RPMI8226 (cell line): ENCODE data around the gene EXOC6B.

ENCODE experiments used
- DNase-seq: peaks from one replicate; pipeline ENCODE4 v3.0.0-alpha.2; 2015

Gene EXOC6B

DNA sequence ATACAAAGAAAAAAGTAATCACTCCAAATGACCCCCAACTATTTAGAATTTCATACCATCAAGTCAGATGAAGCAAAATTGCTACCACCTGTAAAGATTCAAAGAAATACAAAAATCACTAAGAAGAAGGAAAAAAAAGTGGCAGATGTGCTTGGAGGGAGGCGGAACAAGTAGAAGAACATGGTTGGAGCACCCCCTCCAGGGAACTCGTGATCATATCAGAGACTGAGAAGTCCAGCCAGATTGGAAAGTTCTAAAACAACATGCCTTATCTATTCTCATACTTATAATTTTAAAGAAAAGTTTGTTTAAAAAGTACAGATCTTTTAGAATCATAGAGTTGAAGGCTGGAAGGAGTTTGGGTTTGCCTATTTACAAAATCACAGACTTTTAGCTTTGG lies 564.8 kb downstream of the EXOC6B start:
- no peak for DNase-seq

DNA sequence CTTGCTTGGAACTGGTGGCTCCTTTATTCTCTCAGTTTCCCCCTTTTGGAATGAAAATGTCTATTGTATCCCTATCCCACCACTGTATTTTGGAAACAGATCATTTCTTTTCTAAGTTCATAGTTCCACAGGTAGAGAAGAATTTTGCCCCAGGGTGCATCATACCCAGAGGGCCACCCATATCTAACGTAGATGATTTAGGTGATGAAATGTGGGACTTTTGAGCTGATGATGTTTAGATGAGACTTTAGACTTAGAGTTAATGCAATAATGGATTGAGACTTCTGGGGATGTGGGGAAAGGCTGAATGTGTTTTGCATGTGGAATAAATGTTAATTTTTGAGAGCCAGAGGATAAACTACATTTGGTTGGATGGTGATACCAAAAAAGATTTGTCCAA lies 570.3 kb downstream of the EXOC6B start:
- no peak for DNase-seq

DNA sequence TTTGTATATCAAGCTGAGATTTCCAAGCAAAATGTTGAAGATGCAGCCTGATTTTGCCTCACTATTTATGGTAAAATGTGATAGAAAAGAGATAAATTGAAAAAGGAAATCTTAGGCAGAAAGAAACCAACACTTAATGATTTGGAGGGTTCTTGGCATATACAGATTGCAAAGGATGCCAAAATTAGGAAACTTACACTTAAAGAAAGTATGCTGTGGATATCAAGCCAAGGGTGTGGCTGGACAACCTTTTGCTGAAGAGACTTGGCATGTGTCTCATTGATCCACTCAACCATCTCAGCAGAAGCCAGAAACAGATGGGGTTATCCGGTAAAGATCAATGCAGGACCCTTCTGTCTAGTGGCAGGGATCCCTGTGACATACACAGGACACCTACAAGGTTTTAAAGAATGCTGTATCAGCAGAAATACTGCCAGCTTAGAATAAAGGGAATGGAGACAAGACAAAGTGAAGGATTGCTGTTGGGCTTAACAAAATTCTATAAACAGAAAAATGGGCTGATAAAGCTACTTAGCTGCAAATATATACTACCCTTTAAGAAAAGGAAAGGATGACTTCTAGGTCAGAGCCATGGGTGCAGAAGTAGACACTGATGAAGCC lies 570.9 kb downstream of the EXOC6B start:
- no peak for DNase-seq

DNA sequence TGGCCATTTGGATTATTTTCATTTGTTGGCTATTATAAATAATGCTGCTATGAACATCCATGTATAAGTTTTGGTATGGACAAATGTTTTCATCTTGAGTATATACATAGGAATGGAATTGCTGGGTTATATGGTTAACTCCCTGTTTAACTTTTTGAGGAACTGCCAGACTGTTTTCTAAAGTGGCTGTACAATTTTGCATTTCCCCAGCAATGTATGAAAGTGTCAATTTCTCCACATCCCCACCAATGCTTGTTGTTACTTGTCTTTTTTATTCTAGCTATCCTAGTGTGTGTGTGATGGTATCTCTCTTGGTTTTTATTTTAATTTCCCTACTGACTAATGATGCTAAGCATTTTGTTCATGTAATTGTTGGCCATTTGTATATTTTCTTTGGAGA lies 587.5 kb downstream of the EXOC6B start:
- DNase-seq, result no peak

DNA sequence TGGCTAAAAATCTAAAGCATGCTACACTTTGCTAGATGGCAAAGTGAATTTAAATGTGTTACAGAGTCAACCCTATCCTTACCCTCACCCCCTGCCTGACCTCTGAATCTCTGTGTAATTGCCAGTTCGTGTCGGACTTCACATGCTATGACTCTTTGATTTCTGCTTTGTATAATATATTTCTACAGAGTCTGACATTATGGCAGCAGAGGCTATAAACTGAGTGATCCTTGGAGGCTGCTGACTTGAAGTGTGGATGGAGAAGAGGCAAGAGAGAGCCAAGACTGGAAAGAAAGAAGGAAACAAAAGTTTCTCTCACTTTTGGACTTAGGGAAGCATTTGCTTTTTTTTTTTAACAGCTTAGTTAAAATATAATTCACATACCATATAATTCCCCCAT lies 588.3 kb downstream of the EXOC6B start:
- DNase-seq, result no peak

DNA sequence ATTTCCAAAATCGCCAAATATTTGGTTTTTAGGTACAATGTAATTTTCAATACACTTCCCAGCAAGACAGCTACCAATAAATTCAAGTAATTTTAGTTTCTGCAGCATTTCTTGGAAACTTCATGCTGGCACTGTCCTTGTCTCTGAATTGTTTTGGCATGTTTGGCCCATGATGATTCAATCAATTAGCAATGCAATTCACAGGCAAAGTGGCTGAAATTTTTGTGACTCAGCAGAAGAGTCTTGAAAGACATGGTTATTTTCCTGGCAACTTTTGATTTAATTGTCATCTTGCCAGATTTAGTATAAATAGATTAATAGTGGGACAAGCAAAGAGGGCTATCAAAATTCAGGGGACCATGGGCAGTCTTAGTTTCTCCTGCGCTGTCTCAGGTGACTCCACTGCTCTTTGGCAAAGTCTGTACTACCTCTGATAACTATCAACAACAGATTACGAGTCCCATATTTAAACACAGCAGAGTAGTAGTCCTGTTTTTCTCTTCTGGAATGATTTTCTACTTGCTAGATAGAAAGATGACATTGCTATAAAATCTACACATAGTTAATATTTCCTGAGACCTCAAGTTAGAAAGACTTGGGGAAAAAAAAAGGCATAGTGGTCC lies 589.3 kb downstream of the EXOC6B start:
- no peak for DNase-seq

DNA sequence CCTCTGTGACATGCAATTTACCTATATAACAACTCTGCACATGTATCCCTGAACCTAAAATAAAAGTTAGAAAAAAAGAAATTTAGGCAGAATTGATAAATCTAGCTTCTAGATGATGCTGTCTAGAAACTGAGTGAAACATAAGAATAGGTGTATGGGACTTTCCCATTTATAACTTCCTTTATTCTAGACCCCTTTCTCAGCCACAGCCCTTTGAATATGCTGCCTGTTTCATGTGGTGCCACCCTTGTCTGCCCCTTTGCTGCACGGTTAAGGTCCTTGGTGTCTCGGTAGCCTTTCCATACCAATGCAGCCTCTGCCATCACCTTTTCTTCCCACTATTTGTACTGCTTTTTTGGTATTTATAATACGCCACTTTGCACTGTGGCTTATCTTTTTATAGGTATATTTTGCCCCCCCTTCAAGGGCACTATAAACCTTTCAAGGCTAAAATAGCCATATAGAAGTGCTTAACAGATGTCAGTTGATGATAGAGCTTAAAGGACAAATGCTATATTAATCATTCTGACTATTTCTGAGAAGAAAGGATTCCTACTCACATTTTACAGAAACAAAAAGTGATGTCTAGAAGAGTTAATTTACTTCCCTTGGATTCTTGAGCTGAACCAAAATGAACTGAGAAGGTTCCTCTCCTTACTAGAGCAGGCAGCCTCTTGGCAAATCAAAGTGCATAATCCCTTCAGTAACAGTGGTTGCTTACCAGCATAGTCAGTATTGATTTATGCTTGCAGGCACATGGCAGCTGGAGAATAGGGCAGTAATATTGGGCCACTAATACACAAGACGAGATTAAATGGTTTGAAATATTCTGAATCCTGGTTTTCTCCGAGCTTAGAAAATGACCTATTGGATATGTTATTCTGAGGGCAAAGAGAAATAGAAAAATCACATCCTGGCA lies 590.1 kb downstream of the EXOC6B start:
- DNase-seq, result no peak

DNA sequence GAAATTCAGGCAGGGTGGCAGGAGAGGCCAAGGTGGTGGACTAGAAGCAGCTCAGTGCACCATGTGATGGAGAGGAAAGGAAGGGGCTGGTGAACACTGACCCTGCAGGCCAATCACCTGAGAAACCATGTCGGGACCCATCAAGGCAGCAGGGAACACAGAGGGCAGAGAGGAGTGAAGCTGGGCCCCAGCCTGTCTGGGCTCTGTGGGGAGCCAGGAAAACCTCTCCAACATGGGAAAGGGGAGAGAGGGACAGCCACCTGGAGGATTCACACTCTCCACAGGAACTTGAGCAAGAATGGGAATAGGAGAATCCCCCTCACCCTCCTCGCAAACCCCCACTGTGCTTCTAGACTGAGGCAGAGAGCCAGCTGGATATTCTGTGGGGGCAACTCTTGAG lies 592.6 kb downstream of the EXOC6B start:
- no peak for DNase-seq

DNA sequence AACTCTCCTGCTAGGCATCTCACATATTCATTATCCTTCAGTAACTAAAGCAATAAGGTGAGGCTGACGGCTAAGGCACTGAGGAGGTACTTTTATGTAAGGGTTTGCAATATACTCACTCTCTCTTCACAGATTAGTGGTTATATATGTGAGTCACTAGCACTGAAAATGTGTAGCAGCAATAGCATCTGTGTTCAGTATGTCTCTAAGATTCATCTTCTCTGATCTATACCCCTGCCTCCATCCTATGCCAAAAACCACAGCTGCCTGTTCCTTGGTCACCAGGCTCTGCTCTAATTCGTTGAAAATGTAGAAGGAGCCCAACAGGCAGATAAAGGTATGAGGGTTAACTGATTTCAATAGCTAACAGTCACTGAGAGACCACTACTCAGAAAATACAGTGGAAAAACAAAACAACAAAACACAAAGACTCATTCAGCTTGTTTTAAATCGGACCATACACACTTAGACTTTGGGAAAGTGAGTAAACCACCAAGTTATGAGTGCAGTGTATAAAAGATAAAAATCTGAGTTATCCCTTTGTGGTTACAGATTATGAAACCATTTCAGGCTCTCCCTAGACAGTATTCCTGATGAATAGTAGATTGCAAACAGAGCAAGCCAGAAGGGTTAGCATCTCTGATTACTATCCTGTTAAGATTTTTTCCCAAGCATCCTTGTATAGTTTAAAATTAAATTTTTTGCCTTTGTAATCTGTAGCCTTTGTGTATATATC lies 602.8 kb downstream of the EXOC6B start:
- DNase-seq, result no peak

DNA sequence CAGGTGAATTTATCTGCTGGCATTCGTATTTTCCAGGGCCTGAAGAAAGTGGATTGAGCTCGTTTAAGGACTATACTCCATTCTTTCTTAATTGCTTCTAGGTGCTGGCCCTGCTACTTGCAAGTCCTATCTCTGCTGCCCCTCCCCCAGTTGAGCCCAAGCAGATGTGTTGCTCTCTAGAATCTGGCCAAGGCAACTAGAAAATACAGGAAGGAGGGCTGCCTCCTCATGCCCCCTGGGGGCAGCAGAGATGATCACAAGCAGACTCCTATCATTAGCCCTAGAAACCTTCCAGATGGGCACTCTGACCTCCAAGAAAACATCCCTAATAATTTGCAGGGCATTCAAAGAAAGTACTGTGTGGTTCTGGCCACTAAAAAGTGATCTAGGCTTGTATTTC lies 605.7 kb downstream of the EXOC6B start:
- peak; percentile 13 for DNase-seq

DNA sequence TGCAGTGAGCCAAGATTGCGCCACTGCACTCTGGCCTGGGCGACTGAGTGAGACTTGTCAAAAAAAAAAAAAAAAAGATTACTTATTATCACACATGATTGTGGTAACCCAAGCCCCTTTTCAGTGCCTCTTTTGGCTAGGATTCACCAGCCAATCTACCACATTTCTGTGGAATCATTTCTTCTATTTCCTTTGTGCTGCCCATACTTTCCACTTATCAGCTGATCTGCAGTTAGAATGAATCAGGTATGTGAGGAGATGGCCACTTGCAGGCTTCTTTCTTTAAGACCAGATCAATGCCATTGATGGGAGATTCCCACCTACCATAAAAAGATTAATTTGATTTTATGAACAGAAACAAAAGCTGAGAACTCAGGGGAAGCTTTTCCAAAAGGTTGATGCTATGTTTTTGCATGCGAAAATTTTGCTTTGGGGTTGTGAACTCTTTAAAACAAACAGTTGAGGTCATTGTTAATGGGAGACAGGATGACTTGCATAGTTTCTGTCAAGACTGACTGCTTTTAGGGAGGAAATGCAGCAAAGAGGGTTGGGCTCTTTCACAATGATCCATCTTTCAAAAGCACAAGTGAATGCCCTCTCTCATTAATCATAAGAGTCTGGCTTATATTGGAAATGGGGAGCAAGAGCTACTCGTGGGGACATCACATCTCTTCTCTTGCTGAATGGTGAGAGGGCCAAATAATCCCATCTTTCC lies 611.2 kb downstream of the EXOC6B start:
- no peak for DNase-seq

DNA sequence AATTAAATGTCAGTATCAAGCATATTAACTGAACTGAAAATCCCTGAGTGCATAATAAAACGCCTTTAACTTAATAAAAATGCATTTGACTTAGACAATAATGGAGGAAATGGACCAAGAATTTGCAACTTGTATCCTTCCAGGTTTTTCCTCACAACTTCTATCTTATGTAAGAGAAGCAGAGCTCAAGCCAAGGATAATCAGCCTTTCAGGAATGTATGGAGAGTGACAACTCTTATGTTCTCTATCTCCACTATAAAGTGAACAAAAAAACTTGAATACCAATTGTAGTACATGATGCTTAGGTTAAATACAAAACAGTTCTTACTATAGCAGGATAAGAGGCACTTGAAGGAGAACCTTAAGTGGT lies 613.4 kb downstream of the EXOC6B start:
- DNase-seq, result no peak

DNA sequence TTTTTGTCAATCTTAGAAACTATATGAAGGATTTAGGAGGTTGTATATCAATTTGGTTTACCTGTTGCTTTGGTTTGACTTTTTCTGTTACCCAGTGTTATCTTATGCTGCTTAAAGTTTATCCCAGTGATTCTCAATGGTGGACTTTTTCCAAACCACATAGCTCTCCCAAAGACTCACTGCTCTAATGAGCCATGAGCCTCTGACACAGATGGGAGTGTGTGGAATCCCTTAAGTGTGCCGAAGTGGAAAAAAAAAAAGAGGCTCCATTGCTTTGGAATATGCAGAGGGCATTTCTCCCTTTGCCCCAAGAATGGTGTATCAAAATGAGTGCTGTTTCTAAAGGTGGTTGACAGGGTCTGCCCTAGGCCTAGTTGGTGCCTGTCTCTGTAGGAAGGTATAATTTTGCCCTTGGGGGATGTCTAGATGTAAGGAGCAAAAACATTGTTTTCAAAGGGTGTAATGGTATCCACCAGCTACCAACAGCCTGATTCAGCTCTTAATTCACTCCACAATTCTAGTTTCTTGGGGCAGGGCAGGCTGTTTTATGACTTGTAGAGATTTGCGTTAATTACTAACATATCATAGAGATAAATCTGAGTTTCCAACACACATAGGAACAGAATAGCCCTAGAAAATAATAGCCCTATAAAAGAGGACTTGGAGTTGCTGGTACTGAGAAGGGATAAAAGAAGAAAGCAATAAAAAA lies 613.9 kb downstream of the EXOC6B start:
- no peak for DNase-seq

DNA sequence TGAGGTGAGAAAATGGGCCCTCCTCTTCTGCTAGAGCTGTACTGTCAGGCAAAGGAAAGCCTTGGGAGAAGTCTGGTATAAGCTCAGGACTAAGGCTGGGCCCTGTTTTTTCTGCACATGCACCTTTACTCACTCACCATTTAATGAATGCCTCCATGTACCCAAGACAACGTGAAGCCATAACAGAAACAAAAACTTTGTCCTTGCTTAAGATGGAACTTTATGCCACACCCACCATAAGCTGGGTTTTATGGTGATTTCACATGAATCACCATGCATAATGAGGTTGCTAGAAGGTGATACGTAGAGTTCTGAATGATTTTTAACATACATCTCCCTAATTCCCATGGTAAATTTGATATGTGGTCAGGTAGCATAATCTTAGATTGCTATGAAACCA lies 614.5 kb downstream of the EXOC6B start:
- DNase-seq, result no peak

DNA sequence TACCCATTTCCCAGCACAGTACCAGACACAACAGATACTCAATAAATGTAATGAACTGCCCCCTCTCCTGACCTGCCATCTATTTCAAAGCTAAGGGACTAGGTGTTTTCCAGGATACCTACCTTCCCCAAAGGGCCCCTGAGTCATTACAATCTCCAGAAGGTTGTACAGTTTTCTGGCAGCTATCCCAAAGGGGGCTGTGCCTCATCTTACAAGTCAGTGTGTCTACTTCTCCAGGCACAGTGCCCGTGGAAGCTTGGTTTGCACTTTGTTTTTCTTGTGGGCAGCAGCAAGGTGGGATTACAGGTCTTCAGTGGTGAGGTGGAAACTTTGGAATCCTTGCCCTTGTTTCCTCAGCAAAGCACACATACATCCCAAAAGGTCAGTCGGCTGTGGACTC lies 615.4 kb downstream of the EXOC6B start:
- no peak for DNase-seq

DNA sequence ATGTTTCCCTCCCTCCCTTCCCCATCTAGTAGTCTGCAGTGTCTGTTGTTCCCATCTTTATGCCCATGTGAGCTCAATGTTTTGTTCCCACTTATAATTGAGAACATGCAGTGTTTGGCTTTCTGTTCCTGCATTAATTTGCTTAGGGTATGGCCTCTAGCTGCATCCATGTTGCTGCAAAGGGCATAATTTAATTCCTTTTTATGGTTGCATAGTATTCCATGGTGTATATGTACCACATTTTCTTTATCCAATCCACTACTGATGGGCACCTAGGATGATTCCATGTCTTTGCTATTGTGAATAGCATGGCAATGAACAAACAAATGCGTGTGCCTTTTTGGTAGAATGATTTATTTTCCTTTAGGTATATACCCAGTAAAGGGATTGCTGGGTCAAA lies 617.6 kb downstream of the EXOC6B start:
- no peak for DNase-seq

DNA sequence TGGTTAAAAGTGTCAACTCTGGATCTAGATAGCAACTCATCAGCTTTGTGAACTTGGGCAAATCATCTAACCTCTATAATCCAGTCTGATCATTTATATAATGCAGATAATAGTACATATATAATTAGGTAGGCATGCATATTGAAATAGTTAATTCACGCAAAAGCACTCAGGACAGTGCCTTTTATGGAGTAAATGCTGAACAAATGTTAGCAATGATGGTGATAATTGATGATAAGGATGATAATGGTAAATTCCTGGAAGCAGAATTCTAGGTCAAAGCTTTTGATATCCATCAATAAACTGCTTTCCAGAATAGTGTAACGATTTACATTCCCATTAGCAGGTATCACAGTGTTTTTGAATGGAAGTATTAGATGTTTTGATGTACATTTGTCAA lies 618.5 kb downstream of the EXOC6B start:
- no peak for DNase-seq

DNA sequence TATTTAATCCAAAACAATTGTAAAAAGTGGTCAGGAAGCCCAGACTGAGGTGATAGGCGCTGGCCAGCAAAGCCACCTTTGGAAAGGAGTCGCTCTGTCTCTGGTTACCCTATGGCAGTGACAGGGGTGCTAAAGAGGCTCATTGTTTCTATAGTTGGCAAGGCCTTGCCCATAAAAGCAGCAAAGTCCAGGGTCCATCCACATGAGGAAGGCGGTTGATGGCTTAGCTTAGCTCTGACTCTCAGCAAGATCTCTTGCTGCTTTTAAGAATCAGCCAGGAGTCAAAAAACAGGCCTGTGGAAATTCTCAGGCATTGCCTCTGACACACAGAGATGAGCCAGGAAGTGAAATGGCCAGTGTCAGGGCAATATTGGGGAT lies 620.3 kb downstream of the EXOC6B start:
- DNase-seq, result no peak

DNA sequence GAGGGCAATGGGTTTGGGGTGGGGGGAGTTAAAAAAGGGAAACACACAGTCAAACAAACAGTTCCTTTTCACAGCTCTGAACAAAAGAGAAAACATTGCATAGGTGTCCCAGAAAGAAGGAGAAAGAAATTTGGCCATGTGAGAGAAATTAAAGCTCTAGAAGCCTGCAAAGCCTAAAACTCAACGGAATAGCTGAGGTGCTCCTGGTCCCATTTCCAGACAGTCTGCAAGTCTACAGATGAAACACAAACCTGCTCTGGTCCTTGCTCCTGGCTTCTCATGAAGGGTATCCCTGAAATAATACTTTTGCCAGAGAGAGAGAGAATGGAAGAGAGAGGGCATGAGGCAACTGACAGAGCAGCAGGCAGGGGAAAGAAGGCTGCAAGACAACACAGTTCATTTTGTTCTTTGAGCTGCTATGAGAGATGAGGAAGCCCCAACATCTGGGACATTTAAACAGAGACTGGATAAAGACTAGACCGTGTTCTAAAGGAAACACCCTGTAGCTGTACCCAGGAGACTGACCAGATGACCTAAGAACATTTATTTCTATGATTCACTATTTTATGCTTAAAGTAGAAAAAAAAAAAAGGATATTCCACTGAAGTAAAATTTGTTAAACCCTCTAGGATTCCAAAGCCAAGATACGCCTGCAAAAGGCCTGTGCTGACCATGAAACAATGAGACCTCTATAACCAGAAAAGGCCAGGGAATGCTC lies 620.9 kb downstream of the EXOC6B start:
- no peak for DNase-seq

DNA sequence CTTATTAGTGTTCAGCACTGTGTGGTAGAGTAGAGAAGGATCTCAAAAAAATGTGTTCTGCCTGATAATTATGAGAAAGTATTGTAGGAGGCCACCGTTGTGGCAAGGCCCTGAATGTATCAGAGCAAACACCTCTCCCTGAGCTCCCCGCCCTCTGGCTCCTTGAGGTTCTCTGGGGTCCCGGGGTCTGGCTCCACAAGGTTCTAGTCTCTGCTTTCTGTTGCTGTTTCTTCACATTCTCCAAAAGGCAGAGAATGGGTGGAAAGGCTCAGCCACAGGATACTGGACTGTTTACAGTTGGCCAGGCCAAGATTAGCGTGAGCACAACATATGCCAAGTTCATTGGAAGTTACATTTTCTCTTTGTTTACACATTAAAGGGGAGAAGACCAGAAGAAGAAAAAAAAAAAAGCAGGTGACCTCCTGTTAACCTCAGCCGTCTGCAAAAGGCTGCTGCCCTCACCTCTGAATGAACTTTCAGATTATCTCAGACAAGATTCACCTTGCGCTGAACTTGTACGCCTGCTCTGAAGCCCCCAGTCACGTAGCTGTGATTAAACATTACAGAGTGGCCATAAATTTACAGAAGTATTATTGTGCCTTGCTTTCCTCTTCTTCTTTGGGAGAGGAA lies 621.6 kb downstream of the EXOC6B start:
- DNase-seq, result peak; percentile 6
